K562 (cell line): ENCODE measurements around the gene IMP4. TPM values are rescaled to one million over a fixed set of nuclear protein-coding genes. Genes with fewer than 3 reads are reported as not detected.

Source experiments
- HSF4 ChIP-seq: fragments of 250-450 bp; sonication (Bioruptor Pico); IDR thresholded peaks from 2 replicates; pipeline ENCODE4 v2.1.2; 2022; ENCODE audit warnings: mild to moderate bottlenecking, moderate library complexity, borderline replicate concordance
- JUND ChIP-seq, 2 experiments: IDR thresholded peaks; 2 replicates in 1 of 2; 3 replicates in 1 of 2; pipeline ENCODE4 v1.6.1; 2011; ENCODE audit warnings: borderline replicate concordance in 2 of 2, low read depth in 2 of 2, low read length in 2 of 2, improper control_type of control experiment in 1 of 2, missing biosample characterization in 1 of 2, missing genetic modification characterization in 1 of 2, missing genetic modification reagents in 1 of 2
- KAT7 ChIP-seq: sonication (generic); formaldehyde crosslinking; IDR thresholded peaks from 2 replicates; pipeline ENCODE4 v1.8.0; 2022; ENCODE audit warnings: missing genetic modification reagents, mild to moderate bottlenecking, borderline replicate concordance
- KHSRP ChIP-seq: fragments of 450-650 bp; IDR thresholded peaks from 2 replicates; pipeline ENCODE4 v1.6.1; 2017
- RBM34 ChIP-seq: fragments of 200-400 bp; formaldehyde crosslinking; IDR thresholded peaks from 2 replicates; pipeline ENCODE4 v1.6.1; 2018; ENCODE audit warnings: low read length, borderline replicate concordance; ENCODE audit not compliant: insufficient read depth
- ZNF436 ChIP-seq: fragments of 250-450, 450-650 bp; sonication (Bioruptor Pico); formaldehyde crosslinking; IDR thresholded peaks from 2 replicates; pipeline ENCODE4 v1.7.0; 2020; ENCODE audit warnings: mild to moderate bottlenecking
- polyA plus RNA-seq, 8 experiments: library from polyadenylated mRNA; depleted of rRNA in 4 of 8; stranded (reverse) in 5 of 8; unstranded in 3 of 8; fragments of >200 nt; fragmentation: Nextera tagmentation in 2 of 8; fragmentation: Illumina TruSeq in 1 of 8; extraction: Ambion mirVana in 2 of 8; extraction: Trizol in 1 of 8; gene quantifications; 2 replicates each; pipeline versions ENCODE4 v1.2.1 to v1.2.3, GENCODE V29; 2011 to 2014; ENCODE audit warnings: inconsistent platforms in 1 of 8, missing spikeins in 1 of 8
- total RNA-seq, 7 experiments: library from RNA; depleted of rRNA in 6 of 7; stranded (reverse); fragments of >200 nt in 6 of 7; fragmentation: Illumina TruSeq in 2 of 7; extraction: Trizol in 2 of 7; gene quantifications; 2 replicates each; pipeline versions ENCODE4 v1.2.1 to v1.2.3, GENCODE V29; 2011 to 2021; ENCODE audit warnings: low replicate concordance in 1 of 7
- TF ChIP-seq, protein P1 (sequence below): sonication (generic); formaldehyde crosslinking; IDR thresholded peaks from 2 replicates; pipeline ENCODE4 v1.8.0; 2022; ENCODE audit warnings: mild to moderate bottlenecking, low read depth, missing genetic modification reagents
- TF ChIP-seq, protein P2 (sequence below): fragments of 200-800 bp; sonication (Bioruptor generic); IDR thresholded peaks from 2 replicates; pipeline ENCODE4 v1.6.1; 2017; ENCODE audit warnings: missing genetic modification characterization, missing compliant biosample characterization
- TF ChIP-seq, protein P3 (sequence below): fragments of 450-650 bp; IDR thresholded peaks from 2 replicates; pipeline ENCODE4 v1.6.1; 2017; ENCODE audit warnings: antibody characterized with exemption, mild to moderate bottlenecking
- TF ChIP-seq, protein P4 (sequence below): fragments of 200-400 bp; formaldehyde crosslinking; IDR thresholded peaks from 2 replicates; pipeline ENCODE4 v1.6.1; 2017; ENCODE audit warnings: mild to moderate bottlenecking, low read depth, low read length, moderate library complexity
- TF ChIP-seq, protein P5 (sequence below): fragments of 250-450 bp; sonication (Bioruptor Pico); IDR thresholded peaks from 2 replicates; pipeline ENCODE4 v1.5.0; 2022; ENCODE audit warnings: mild to moderate bottlenecking
- TF ChIP-seq, protein P6 (sequence below): fragments of 250-450 bp; sonication (Bioruptor Pico); IDR thresholded peaks from 2 replicates; pipeline ENCODE4 v1.5.0; 2020; ENCODE audit warnings: mild to moderate bottlenecking

IMP4 gene
- total and polyA plus RNA-seq, 9 of the 15 experiments (the other 6 are each of a cell fraction or from before 2014, with no cell fraction given), result 35.4 to 209 (median 100.0) TPM

DNA sequence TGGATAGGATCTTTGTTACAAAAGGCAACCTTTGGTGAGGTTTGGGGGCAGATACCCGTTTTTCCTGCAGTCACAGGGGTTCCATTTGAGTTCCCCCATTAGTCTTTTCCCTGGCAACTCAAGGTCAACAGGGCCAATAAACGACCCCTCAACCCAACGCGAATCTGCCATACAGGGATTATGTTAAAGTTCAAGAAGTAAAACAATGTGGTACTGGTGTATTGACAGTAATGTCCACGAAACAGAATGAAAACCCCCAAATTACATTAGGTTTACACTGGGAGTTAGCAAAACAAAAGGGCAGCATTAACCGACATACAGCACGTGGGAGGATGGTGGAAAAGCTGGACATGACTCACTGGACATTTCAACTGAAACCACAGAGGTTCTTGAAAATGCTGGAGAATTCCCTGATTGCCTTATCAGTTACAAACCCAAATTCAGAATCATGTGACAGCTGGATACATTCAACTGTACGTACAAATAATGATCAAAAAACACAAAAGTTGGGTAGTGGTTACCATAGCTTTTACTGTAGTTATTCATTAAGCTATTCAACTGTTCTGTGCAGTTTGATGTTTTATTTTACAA, 4.9 kb upstream of the IMP4 start (continued):
- TF ChIP-seq KAT7 (no peak), ZNF436 (no peak), KHSRP (no peak), HSF4 (no peak), RBM34 (no peak), JUND (IDR thresholded peaks at IDR 0.05; ENCODE audit: borderline replicate concordance, low read depth, low read length) (peak; percentile 91), JUND (tag; IDR thresholded peaks at IDR 0.05; ENCODE audit: borderline replicate concordance, low read depth, low read length) (peak; percentile 85; the same call in 2 of the 3 replicates)
- TF ChIP-seq, protein P1, sequence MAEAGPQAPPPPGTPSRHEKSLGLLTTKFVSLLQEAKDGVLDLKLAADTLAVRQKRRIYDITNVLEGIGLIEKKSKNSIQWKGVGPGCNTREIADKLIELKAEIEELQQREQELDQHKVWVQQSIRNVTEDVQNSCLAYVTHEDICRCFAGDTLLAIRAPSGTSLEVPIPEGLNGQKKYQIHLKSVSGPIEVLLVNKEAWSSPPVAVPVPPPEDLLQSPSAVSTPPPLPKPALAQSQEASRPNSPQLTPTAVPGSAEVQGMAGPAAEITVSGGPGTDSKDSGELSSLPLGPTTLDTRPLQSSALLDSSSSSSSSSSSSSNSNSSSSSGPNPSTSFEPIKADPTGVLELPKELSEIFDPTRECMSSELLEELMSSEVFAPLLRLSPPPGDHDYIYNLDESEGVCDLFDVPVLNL (CRISPR knock-in tag), result no peak
- TF ChIP-seq, protein P2, sequence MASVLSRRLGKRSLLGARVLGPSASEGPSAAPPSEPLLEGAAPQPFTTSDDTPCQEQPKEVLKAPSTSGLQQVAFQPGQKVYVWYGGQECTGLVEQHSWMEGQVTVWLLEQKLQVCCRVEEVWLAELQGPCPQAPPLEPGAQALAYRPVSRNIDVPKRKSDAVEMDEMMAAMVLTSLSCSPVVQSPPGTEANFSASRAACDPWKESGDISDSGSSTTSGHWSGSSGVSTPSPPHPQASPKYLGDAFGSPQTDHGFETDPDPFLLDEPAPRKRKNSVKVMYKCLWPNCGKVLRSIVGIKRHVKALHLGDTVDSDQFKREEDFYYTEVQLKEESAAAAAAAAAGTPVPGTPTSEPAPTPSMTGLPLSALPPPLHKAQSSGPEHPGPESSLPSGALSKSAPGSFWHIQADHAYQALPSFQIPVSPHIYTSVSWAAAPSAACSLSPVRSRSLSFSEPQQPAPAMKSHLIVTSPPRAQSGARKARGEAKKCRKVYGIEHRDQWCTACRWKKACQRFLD, result peak; percentile 14; the same call in 1 of the 2 replicates
- TF ChIP-seq, protein P3, sequence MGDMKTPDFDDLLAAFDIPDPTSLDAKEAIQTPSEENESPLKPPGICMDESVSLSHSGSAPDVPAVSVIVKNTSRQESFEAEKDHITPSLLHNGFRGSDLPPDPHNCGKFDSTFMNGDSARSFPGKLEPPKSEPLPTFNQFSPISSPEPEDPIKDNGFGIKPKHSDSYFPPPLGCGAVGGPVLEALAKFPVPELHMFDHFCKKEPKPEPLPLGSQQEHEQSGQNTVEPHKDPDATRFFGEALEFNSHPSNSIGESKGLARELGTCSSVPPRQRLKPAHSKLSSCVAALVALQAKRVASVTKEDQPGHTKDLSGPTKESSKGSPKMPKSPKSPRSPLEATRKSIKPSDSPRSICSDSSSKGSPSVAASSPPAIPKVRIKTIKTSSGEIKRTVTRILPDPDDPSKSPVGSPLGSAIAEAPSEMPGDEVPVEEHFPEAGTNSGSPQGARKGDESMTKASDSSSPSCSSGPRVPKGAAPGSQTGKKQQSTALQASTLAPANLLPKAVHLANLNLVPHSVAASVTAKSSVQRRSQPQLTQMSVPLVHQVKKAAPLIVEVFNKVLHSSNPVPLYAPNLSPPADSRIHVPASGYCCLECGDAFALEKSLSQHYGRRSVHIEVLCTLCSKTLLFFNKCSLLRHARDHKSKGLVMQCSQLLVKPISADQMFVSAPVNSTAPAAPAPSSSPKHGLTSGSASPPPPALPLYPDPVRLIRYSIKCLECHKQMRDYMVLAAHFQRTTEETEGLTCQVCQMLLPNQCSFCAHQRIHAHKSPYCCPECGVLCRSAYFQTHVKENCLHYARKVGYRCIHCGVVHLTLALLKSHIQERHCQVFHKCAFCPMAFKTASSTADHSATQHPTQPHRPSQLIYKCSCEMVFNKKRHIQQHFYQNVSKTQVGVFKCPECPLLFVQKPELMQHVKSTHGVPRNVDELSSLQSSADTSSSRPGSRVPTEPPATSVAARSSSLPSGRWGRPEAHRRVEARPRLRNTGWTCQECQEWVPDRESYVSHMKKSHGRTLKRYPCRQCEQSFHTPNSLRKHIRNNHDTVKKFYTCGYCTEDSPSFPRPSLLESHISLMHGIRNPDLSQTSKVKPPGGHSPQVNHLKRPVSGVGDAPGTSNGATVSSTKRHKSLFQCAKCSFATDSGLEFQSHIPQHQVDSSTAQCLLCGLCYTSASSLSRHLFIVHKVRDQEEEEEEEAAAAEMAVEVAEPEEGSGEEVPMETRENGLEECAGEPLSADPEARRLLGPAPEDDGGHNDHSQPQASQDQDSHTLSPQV, result peak; percentile 78
- TF ChIP-seq, protein P4, sequence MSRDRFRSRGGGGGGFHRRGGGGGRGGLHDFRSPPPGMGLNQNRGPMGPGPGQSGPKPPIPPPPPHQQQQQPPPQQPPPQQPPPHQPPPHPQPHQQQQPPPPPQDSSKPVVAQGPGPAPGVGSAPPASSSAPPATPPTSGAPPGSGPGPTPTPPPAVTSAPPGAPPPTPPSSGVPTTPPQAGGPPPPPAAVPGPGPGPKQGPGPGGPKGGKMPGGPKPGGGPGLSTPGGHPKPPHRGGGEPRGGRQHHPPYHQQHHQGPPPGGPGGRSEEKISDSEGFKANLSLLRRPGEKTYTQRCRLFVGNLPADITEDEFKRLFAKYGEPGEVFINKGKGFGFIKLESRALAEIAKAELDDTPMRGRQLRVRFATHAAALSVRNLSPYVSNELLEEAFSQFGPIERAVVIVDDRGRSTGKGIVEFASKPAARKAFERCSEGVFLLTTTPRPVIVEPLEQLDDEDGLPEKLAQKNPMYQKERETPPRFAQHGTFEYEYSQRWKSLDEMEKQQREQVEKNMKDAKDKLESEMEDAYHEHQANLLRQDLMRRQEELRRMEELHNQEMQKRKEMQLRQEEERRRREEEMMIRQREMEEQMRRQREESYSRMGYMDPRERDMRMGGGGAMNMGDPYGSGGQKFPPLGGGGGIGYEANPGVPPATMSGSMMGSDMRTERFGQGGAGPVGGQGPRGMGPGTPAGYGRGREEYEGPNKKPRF, result no peak
- TF ChIP-seq, protein P5, sequence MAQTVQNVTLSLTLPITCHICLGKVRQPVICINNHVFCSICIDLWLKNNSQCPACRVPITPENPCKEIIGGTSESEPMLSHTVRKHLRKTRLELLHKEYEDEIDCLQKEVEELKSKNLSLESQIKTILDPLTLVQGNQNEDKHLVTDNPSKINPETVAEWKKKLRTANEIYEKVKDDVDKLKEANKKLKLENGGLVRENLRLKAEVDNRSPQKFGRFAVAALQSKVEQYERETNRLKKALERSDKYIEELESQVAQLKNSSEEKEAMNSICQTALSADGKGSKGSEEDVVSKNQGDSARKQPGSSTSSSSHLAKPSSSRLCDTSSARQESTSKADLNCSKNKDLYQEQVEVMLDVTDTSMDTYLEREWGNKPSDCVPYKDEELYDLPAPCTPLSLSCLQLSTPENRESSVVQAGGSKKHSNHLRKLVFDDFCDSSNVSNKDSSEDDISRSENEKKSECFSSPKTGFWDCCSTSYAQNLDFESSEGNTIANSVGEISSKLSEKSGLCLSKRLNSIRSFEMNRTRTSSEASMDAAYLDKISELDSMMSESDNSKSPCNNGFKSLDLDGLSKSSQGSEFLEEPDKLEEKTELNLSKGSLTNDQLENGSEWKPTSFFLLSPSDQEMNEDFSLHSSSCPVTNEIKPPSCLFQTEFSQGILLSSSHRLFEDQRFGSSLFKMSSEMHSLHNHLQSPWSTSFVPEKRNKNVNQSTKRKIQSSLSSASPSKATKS, result no peak
- TF ChIP-seq, protein P6, sequence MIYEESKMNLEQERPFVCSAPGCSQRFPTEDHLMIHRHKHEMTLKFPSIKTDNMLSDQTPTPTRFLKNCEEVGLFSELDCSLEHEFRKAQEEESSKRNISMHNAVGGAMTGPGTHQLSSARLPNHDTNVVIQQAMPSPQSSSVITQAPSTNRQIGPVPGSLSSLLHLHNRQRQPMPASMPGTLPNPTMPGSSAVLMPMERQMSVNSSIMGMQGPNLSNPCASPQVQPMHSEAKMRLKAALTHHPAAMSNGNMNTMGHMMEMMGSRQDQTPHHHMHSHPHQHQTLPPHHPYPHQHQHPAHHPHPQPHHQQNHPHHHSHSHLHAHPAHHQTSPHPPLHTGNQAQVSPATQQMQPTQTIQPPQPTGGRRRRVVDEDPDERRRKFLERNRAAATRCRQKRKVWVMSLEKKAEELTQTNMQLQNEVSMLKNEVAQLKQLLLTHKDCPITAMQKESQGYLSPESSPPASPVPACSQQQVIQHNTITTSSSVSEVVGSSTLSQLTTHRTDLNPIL (CRISPR knock-in tag), result peak; percentile 72; the same call in 1 of the 2 replicates
